Peyer's patch (tissue), 4 donors: ENCODE data around the gene CDH10. TPM values are rescaled to one million over a fixed set of nuclear protein-coding genes. Genes with fewer than 3 reads are reported as not detected.

ENCODE experiments used
- DNase-seq, 3 donors: peaks; one replicate each; pipeline ENCODE4 v3.0.0-alpha.2; 2017 to 2019
- H3K27ac ChIP-seq, 4 donors: fragments of 200-600 bp; sonication (generic); one replicate each; pipeline ENCODE4 v1.5.1; 2016 to 2019
- H3K27me3 ChIP-seq, 2 donors: fragments of 200-600 bp; sonication (generic); one replicate each; pipeline ENCODE4 v1.5.1; 2019
- H3K36me3 ChIP-seq, 3 donors: fragments of 200-600 bp; sonication (generic); one replicate each; pipeline ENCODE4 v1.5.1; 2016 to 2019
- H3K4me1 ChIP-seq, 4 donors: fragments of 200-600 bp; sonication (generic); one replicate each; pipeline ENCODE4 v1.5.1; 2016 to 2019
- H3K4me3 ChIP-seq, 4 donors: fragments of 200-600 bp; sonication (generic); 1 replicate in 3 of 4; 2 replicates in 1 of 4; pipeline ENCODE4 v1.5.1; 2016 to 2019; ENCODE audit warnings: mild to moderate bottlenecking in 1 of 4
- H3K9me3 ChIP-seq, 4 donors: fragments of 200-600 bp; sonication (generic); one replicate each; pipeline ENCODE4 v1.5.1; 2016 to 2019; ENCODE audit warnings: mild to moderate bottlenecking in 1 of 4
- POLR2A ChIP-seq, 2 donors: fragments of 450-650 bp; IDR thresholded peaks; one replicate each; pipeline ENCODE4 v1.5.1; 2017; ENCODE audit warnings: antibody characterized with exemption in 2 of 2, mild to moderate bottlenecking in 2 of 2, moderate library complexity in 2 of 2
- total RNA-seq, 4 donors: library from RNA; depleted of rRNA; stranded (reverse); fragments of >200 nt; gene quantifications; one replicate each; pipeline ENCODE4 v1.1.0, GENCODE V29; 2016
- TF ChIP-seq, protein P1 (sequence below), 6 experiments: fragments of 450-650 bp in 4 of 6; fragments of 200-600 bp in 2 of 6; sonication (generic) in 1 of 6; IDR thresholded peaks; one replicate each; pipeline ENCODE4 v1.5.1; 2017 to 2019; ENCODE audit warnings: antibody characterized with exemption in 6 of 6, mild to moderate bottlenecking in 3 of 6, moderate library complexity in 1 of 6

The CDH10 gene
- total RNA-seq, 4 donors from 2014 or later = not detected

DNA sequence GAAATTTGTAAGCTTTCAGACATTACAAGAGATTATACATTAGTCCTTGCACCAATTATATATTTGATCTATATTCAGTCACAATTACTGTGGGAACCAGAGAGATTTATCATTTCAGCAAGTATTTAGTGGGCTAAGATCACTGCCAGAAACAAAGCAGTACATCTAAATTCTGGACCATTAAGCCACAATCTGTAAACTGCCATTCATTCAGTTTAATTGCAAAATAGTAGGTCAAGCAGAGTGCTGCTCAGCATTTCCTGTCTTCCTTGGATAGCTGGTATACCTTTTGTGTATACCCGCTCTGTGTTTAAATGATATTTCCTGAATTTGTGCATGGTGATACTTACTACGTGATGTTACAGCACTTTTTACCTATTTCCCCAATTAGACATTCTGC is 42.6 kb downstream of the CDH10 start:
- Histone ChIP-seq H3K36me3 (no peaks in the 10 kb centered on the region), H3K4me1 (no peaks in the 10 kb centered on the region), H3K9me3 (no peaks in the 10 kb centered on the region), H3K27me3 (no peaks in the 10 kb centered on the region), H3K4me3 (no peak overlapping the region), H3K27ac (no peak overlapping the region)
- DNase-seq = no peak
- TF ChIP-seq, protein P1, sequence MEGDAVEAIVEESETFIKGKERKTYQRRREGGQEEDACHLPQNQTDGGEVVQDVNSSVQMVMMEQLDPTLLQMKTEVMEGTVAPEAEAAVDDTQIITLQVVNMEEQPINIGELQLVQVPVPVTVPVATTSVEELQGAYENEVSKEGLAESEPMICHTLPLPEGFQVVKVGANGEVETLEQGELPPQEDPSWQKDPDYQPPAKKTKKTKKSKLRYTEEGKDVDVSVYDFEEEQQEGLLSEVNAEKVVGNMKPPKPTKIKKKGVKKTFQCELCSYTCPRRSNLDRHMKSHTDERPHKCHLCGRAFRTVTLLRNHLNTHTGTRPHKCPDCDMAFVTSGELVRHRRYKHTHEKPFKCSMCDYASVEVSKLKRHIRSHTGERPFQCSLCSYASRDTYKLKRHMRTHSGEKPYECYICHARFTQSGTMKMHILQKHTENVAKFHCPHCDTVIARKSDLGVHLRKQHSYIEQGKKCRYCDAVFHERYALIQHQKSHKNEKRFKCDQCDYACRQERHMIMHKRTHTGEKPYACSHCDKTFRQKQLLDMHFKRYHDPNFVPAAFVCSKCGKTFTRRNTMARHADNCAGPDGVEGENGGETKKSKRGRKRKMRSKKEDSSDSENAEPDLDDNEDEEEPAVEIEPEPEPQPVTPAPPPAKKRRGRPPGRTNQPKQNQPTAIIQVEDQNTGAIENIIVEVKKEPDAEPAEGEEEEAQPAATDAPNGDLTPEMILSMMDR (IDR thresholded peaks at IDR 0.05) = no peak
- TF ChIP-seq POLR2A (IDR thresholded peaks at IDR 0.05) = no peak

DNA sequence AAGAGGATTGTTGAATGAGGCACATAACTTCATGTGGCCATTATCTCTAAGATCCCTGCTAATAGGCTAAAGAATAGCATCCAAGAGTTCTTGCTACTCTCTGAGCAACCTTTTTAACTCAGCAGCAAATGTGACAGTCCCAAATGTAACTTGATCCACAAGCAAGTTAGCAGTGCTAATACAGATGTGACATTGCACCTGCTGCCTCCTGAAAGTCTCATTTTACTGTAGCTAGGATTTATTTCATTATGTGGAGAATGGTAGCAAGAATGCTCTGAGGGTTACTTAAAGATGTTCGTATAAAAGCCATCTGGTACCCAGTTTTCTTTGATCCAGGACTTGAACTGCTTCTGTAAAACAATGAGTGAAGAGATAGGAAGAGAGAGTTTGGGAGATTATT is 45.8 kb downstream of the CDH10 start:
- TF ChIP-seq, protein P1 (IDR thresholded peaks at IDR 0.05) = no peak
- TF ChIP-seq POLR2A (IDR thresholded peaks at IDR 0.05) = no peak
- DNase-seq = no peak
- Histone ChIP-seq H3K4me1 (no peaks in the 10 kb centered on the region), H3K27ac (no peak overlapping the region), H3K36me3 (no peaks in the 10 kb centered on the region), H3K9me3 (no peaks in the 10 kb centered on the region), H3K27me3 (no peaks in the 10 kb centered on the region), H3K4me3 (no peak overlapping the region)

DNA sequence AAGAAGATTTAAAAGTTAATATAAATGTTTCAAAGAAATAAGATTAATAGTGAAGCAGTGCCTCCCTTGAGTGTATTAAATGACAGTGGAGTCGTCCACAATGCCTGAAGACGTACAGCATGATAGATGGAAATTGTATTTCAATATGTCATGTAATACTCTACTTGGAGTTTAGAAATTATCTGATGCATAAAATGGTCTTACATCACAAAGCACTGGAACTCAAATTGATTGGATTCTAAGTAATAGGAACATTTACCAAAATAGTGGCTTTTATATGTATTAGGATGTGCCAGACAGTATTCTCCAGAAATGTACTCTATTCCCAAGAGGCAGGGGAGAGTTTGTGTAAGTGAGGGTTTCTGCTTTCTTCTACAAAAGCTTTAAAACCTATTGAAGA is 49.4 kb downstream of the CDH10 start:
- Histone ChIP-seq H3K4me3 (no peak overlapping the region), H3K9me3 (no peaks in the 10 kb centered on the region), H3K27ac (no peak overlapping the region), H3K36me3 (no peaks in the 10 kb centered on the region), H3K4me1 (no peaks in the 10 kb centered on the region), H3K27me3 (no peaks in the 10 kb centered on the region)
- TF ChIP-seq, protein P1 (IDR thresholded peaks at IDR 0.05) = no peak
- TF ChIP-seq POLR2A (IDR thresholded peaks at IDR 0.05) = no peak
- no peak for DNase-seq

DNA sequence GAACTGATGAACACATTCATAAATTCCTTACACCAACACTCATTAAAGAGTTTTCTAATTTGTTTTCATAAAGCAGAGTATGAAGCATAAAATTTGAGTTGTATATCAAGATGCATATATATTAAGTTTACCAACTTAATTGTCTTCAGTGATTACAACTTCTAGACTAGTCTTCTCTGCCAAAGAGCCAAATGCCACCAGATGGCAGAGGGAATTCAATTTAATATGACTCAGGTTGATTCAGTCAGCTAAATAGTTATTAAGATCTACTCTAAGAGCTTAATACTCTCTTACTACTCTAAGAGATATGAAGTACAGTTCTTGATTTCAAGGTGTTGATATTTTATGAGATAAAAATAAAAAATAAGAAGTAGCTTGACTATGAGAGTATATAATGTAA is 53.4 kb downstream of the CDH10 start:
- Histone ChIP-seq H3K9me3 (no peaks in the 10 kb centered on the region), H3K27me3 (no peaks in the 10 kb centered on the region), H3K4me1 (no peaks in the 10 kb centered on the region), H3K27ac (no peak overlapping the region), H3K36me3 (no peaks in the 10 kb centered on the region), H3K4me3 (no peak overlapping the region)
- TF ChIP-seq, protein P1 (IDR thresholded peaks at IDR 0.05) = no peak
- no peak for DNase-seq

DNA sequence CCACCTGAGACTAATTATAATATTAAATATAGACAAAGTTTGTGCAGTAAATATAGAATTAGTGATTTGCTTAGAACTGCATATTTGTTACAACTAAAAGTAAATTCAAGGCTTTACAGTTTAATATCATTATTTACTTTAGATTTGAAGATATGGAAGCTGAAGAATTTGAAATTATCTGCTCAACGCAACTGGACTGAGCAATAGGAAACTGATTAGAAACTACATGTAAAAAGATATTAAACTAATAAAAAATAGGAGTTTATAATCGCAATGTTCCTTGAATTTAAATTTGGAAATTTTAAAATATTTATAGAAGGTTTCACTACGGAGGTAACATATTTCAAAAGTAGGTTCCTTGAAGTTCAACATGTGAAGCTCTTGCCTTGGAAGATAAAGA is 55.2 kb downstream of the CDH10 start:
- H3K9me3 ChIP-seq = no peaks in the 10 kb centered on the region
- H3K36me3 ChIP-seq = no peaks in the 10 kb centered on the region
- no peak for DNase-seq
- H3K27me3 ChIP-seq = no peaks in the 10 kb centered on the region
- no peaks in the 10 kb centered on the region for H3K4me1 ChIP-seq
- H3K27ac ChIP-seq = no peak overlapping the region
- no peak for TF ChIP-seq POLR2A (IDR thresholded peaks at IDR 0.05)
- TF ChIP-seq, protein P1 (IDR thresholded peaks at IDR 0.05) = no peak
- no peak overlapping the region for H3K4me3 ChIP-seq

DNA sequence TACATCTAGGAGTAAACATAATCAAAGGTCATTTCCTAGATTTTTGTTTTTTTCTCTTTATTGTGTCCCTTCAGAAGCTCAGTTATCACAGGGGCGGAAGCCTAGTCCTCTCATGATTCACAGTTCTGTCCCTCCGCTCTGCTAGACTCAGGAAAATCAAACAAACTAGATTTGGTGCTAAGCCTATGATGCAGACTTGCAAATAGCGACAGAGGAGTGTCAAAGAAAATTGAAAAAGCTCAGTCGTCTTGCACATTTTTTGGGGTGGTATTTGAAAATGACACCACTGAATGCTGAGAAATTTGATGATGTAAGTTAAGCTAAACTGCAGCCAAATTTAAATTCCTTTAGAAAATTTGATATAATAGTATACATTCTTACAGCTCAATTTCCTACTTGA is 59.0 kb downstream of the CDH10 start:
- H3K27ac ChIP-seq = no peak overlapping the region
- DNase-seq = no peak
- H3K27me3 ChIP-seq = no peaks in the 10 kb centered on the region
- no peak overlapping the region for H3K4me3 ChIP-seq
- no peaks in the 10 kb centered on the region for H3K9me3 ChIP-seq
- TF ChIP-seq, protein P1 (IDR thresholded peaks at IDR 0.05) = no peak
- TF ChIP-seq POLR2A (IDR thresholded peaks at IDR 0.05) = no peak
- H3K4me1 ChIP-seq = no peaks in the 10 kb centered on the region
- no peaks in the 10 kb centered on the region for H3K36me3 ChIP-seq
